T-cell (primary cell): Measurements from ENCODE around the gene CCL3. TPM values are rescaled to one million over a fixed set of nuclear protein-coding genes. Genes with fewer than 3 reads are reported as not detected.

Source experiments
- ATAC-seq, 4 experiments: fragments of 200-7000 bp in 3 of 4; fragments of 150-1000 bp in 1 of 4; cut with Tn5 transposase; replicated peaks in 1 of 4; 1 replicate in 3 of 4; 2 replicates in 1 of 4; pipeline ENCODE4 v1.10.0; 2021; ENCODE audit warnings: moderate library complexity in 3 of 4, mild to moderate bottlenecking in 2 of 4, moderate number of reproducible peaks in 1 of 4
- CTCF ChIA-PET, 2 donors: fragments of 300-600 bp; sonication (Branson Sonifier 250); formaldehyde crosslinking; loops; one replicate each; lab custom pipeline; 2022; ENCODE audit warnings: antibody characterized with exemption in 2 of 2; lab: Charles Lee
- POLR2A ChIA-PET, 2 donors: fragments of 300-600 bp; sonication (Branson Sonifier 250); formaldehyde crosslinking; loops; one replicate each; lab custom pipeline; 2022; ENCODE audit warnings: antibody characterized with exemption in 2 of 2; lab: Charles Lee
- DNase-seq, 35 experiments: peaks; one replicate each; pipeline versions ENCODE4 v3.0.0 to v3.0.0-alpha.2; 2013 to 2023
- H3K27ac ChIP-seq: one replicate; pipeline ENCODE4 v1.5.1; 2013; ENCODE audit warnings: low read length
- H3K27me3 ChIP-seq, 2 experiments: replicated peaks in 1 of 2; 1 replicate in 1 of 2; 2 replicates in 1 of 2; pipeline versions ENCODE4 v1.6.1 to v1.7.0; 2013; ENCODE audit warnings: low read length in 1 of 2, mixed read lengths in 1 of 2; ENCODE audit not compliant: control insufficient read depth in 2 of 2, insufficient read depth in 2 of 2; ENCODE audit errors: extremely low read depth in 1 of 2
- H3K36me3 ChIP-seq, 2 donors: 1 replicate in 1 of 2; 2 replicates in 1 of 2; pipeline versions ENCODE4 v1.6.1 to v1.7.0; 2013; ENCODE audit warnings: low read length in 1 of 2; ENCODE audit not compliant: control insufficient read depth in 2 of 2, insufficient read depth in 1 of 2; ENCODE audit errors: extremely low read depth in 1 of 2
- H3K4me1 ChIP-seq, 2 experiments: 1 replicate in 1 of 2; 2 replicates in 1 of 2; pipeline versions ENCODE4 v1.6.1 to v1.7.0; 2013; ENCODE audit warnings: low read length in 2 of 2, mixed read lengths in 1 of 2; ENCODE audit not compliant: insufficient read depth in 2 of 2, control insufficient read depth in 1 of 2; ENCODE audit errors: extremely low read depth in 1 of 2
- H3K4me3 ChIP-seq, 2 donors: 1 replicate in 1 of 2; 2 replicates in 1 of 2; pipeline versions ENCODE4 v1.5.1 to v1.7.0; 2013; ENCODE audit warnings: mild to moderate bottlenecking in 2 of 2, low read length in 1 of 2, moderate library complexity in 1 of 2; ENCODE audit not compliant: control insufficient read depth in 1 of 2; ENCODE audit errors: extremely low read depth in 1 of 2
- H3K9me3 ChIP-seq: 2 replicates; pipeline ENCODE4 v1.7.0; 2013
- H3K27ac Mint-ChIP-seq, 2 donors: one replicate each; pipeline ENCODE4 v1.8.0; 2020 to 2021; ENCODE audit warnings: mild to moderate bottlenecking in 2 of 2, mixed read lengths in 2 of 2
- H3K27me3 Mint-ChIP-seq, 2 donors: one replicate each; pipeline ENCODE4 v1.8.0; 2021 to 2022; ENCODE audit warnings: mixed read lengths in 2 of 2
- H3K36me3 Mint-ChIP-seq: one replicate; pipeline ENCODE4 v1.8.0; 2021; ENCODE audit warnings: mixed read lengths
- H3K4me1 Mint-ChIP-seq, 3 donors: one replicate each; pipeline ENCODE4 v1.8.0; 2020 to 2022; ENCODE audit warnings: mixed read lengths in 3 of 3, mild to moderate bottlenecking in 1 of 3
- H3K4me3 Mint-ChIP-seq, 3 donors: one replicate each; pipeline ENCODE4 v1.8.0; 2020 to 2022; ENCODE audit warnings: mild to moderate bottlenecking in 3 of 3, mixed read lengths in 3 of 3, moderate library complexity in 3 of 3
- H3K9me3 Mint-ChIP-seq, 3 donors: one replicate each; pipeline ENCODE4 v1.8.0; 2020 to 2022; ENCODE audit warnings: mixed read lengths in 3 of 3
- WGBS: methylation state at CpG from one replicate; pipeline ENCODE4 v1.1.5; 2013; ENCODE audit warnings: missing lambda C conversion rate; ENCODE audit not compliant: insufficient coverage; 5-methylcytosine and 5-hydroxymethylcytosine counted together
- total RNA-seq, 35 experiments: library from RNA in 6 of 35; stranded (reverse) in 6 of 35; fragments of 120-200 nt in 1 of 35; gene quantifications; one replicate each; pipeline versions ENCODE4 v1.2.1 to v1.2.4 and lab custom pipeline; 2013 to 2026

CCL3 gene
- total RNA-seq, 5 donors from 2014 or later (not counting 1 experiment from before 2014, with no cell fraction given): 2.0 to 6.0 (median 4.8) TPM

GRCh38 chr17:36131931-36132330 lies 42.0 kb upstream of the CCL3 start:
- no peak overlapping the region for H3K27ac ChIP-seq
- DNase-seq (no peak), ATAC-seq (no peak)
- POLR2A ChIA-PET: no interaction called here
- no peak overlapping the region for H3K4me3 ChIP-seq
- H3K27me3 Mint-ChIP-seq: peaks cover 18 to 47% of the 10 kb centered on the region in 2 donors
- no peaks in the 10 kb centered on the region for H3K9me3 Mint-ChIP-seq
- H3K4me1 ChIP-seq: peaks cover 0 to 8% of the 10 kb centered on the region in 2 experiments
- CTCF ChIA-PET: no interaction called here
- H3K4me3 Mint-ChIP-seq: no peak overlapping the region
- no peaks in the 10 kb centered on the region for H3K9me3 ChIP-seq
- H3K4me1 Mint-ChIP-seq: peaks cover 0 to 9% (median 2%) of the 10 kb centered on the region in 3 donors
- H3K27ac Mint-ChIP-seq: no peak overlapping the region
- H3K36me3 ChIP-seq: no peaks in the 10 kb centered on the region
- H3K36me3 Mint-ChIP-seq: no peaks in the 10 kb centered on the region
- H3K27me3 ChIP-seq: no peaks in the 10 kb centered on the region
- WGBS: 93% methylated on average over 3 of the region's 3 CpGs

- no peak overlapping the region for H3K4me3 Mint-ChIP-seq
- no peaks in the 10 kb centered on the region for H3K9me3 ChIP-seq
- ChIA-PET POLR2A (no interaction called here), CTCF (no interaction called here)
- no peak overlapping the region for H3K4me3 ChIP-seq
- WGBS: no CpG with 5 or more reads among the region's 2 CpGs
- peaks cover 0 to 14% (median 2%) of the 10 kb centered on the region in 3 donors for H3K4me1 Mint-ChIP-seq
- H3K36me3 ChIP-seq: no peaks in the 10 kb centered on the region
- peaks cover 0 to 13% of the 10 kb centered on the region in 2 experiments for H3K4me1 ChIP-seq
- no peaks in the 10 kb centered on the region for H3K9me3 Mint-ChIP-seq
- ATAC-seq (no peak), DNase-seq (no peak)
- no peaks in the 10 kb centered on the region for H3K27me3 ChIP-seq
- no peak overlapping the region for H3K27ac Mint-ChIP-seq
- H3K27ac ChIP-seq: no peak overlapping the region
- peaks cover 18 to 45% of the 10 kb centered on the region in 2 donors for H3K27me3 Mint-ChIP-seq
- H3K36me3 Mint-ChIP-seq: no peaks in the 10 kb centered on the region
Measured at GRCh38 chr17:36131421-36131820, 41.5 kb upstream of the CCL3 start.

GRCh38 chr17:36130346-36130745 lies 40.4 kb upstream of the CCL3 start:
- CTCF ChIA-PET: no interaction called here
- POLR2A ChIA-PET: no interaction called here

GRCh38 chr17:36129616-36130015 lies 39.7 kb upstream of the CCL3 start:
- ChIA-PET POLR2A (no interaction called here), CTCF (no interaction called here)
- H3K27me3 Mint-ChIP-seq: peaks cover 17 to 39% of the 10 kb centered on the region in 2 donors
- peaks cover 0 to 14% (median 2%) of the 10 kb centered on the region in 3 donors for H3K4me1 Mint-ChIP-seq
- no peaks in the 10 kb centered on the region for H3K36me3 ChIP-seq
- H3K4me3 Mint-ChIP-seq: no peak overlapping the region
- H3K27ac Mint-ChIP-seq: no peak overlapping the region
- peaks cover 0 to 10% (median 8%) of the 10 kb centered on the region in 3 donors for H3K9me3 Mint-ChIP-seq
- H3K4me3 ChIP-seq: no peak overlapping the region
- no peaks in the 10 kb centered on the region for H3K27me3 ChIP-seq
- no peak for ATAC-seq
- peaks cover 0 to 16% of the 10 kb centered on the region in 2 experiments for H3K4me1 ChIP-seq
- 64% methylated on average over 1 of the region's 1 CpG for WGBS
- DNase-seq: no peak
- no peaks in the 10 kb centered on the region for H3K9me3 ChIP-seq
- no peak overlapping the region for H3K27ac ChIP-seq
- H3K36me3 Mint-ChIP-seq: peaks cover 3% of the 10 kb centered on the region

More at GRCh38 chr17:36130346-36130745, 40.4 kb upstream of the CCL3 start:
- peaks cover 3% of the 10 kb centered on the region for H3K36me3 Mint-ChIP-seq
- H3K27me3 Mint-ChIP-seq: peaks cover 21 to 40% of the 10 kb centered on the region in 2 donors
- H3K27ac Mint-ChIP-seq: no peak overlapping the region
- 44% methylated on average over 3 of the region's 5 CpGs for WGBS
- ATAC-seq (no peak), DNase-seq (no peak)
- Histone ChIP-seq H3K4me1 (peaks cover 0 to 16% of the 10 kb centered on the region in 2 experiments), H3K4me3 (no peak overlapping the region), H3K27ac (no peak overlapping the region), H3K27me3 (no peaks in the 10 kb centered on the region), H3K9me3 (no peaks in the 10 kb centered on the region), H3K36me3 (no peaks in the 10 kb centered on the region)
- peaks cover 0 to 9% (median 8%) of the 10 kb centered on the region in 3 donors for H3K9me3 Mint-ChIP-seq
- peaks cover 0 to 14% (median 2%) of the 10 kb centered on the region in 3 donors for H3K4me1 Mint-ChIP-seq
- no peak overlapping the region for H3K4me3 Mint-ChIP-seq

GRCh38 chr17:36128411-36128978 lies 38.6 kb upstream of the CCL3 start:
- no peaks in the 10 kb centered on the region for H3K27me3 ChIP-seq
- ATAC-seq (no peak), DNase-seq (no peak)
- Mint-ChIP-seq H3K27ac (no peak overlapping the region), H3K4me1 (peaks cover 0 to 14% (median 2%) of the 10 kb centered on the region in 3 donors), H3K9me3 (peaks cover 0 to 10% (median 8%) of the 10 kb centered on the region in 3 donors), H3K27me3 (peaks cover 12 to 33% of the 10 kb centered on the region in 2 donors), H3K4me3 (no peak overlapping the region), H3K36me3 (peaks cover 3% of the 10 kb centered on the region)
- no peaks in the 10 kb centered on the region for H3K36me3 ChIP-seq
- WGBS: 94% methylated on average over 4 of the region's 4 CpGs
- no peaks in the 10 kb centered on the region for H3K9me3 ChIP-seq
- no peak overlapping the region for H3K27ac ChIP-seq
- H3K4me3 ChIP-seq: no peak overlapping the region
- POLR2A ChIA-PET: no interaction called here
- CTCF ChIA-PET: interaction anchor here in 1 of 2 donors (0.7 kb wide), 1 partner anchor 12 kb away, joined by 3 read pairs; no protein-coding TSS in a partner anchor
- peaks cover 0 to 16% of the 10 kb centered on the region in 2 experiments for H3K4me1 ChIP-seq

- H3K36me3 Mint-ChIP-seq: peaks cover 3% of the 10 kb centered on the region
- no peaks in the 10 kb centered on the region for H3K27me3 ChIP-seq
- H3K36me3 ChIP-seq: no peaks in the 10 kb centered on the region
- peaks cover 0 to 10% (median 8%) of the 10 kb centered on the region in 3 donors for H3K9me3 Mint-ChIP-seq
- ChIA-PET POLR2A (no interaction called here), CTCF (interaction anchor here in 1 of 2 donors (0.7 kb wide), 1 partner anchor 11 kb away, joined by 3 read pairs; no protein-coding TSS in a partner anchor)
- no peak overlapping the region for H3K27ac ChIP-seq
- H3K27me3 Mint-ChIP-seq: peaks cover 12 to 27% of the 10 kb centered on the region in 2 donors
- peaks cover 0 to 14% (median 2%) of the 10 kb centered on the region in 3 donors for H3K4me1 Mint-ChIP-seq
- H3K27ac Mint-ChIP-seq: no peak overlapping the region
- 94% methylated on average over 4 of the region's 6 CpGs for WGBS
- no peak for DNase-seq
- H3K4me3 ChIP-seq: no peak overlapping the region
- no peak overlapping the region for H3K4me3 Mint-ChIP-seq
- ATAC-seq: no peak
- no peaks in the 10 kb centered on the region for H3K9me3 ChIP-seq
- H3K4me1 ChIP-seq: peaks cover 0 to 16% of the 10 kb centered on the region in 2 experiments
Measured at GRCh38 chr17:36127911-36128310, 38.0 kb upstream of the CCL3 start.
